Measurements from ENCODE around the gene STIL. TPM values are rescaled to one million over a fixed set of nuclear protein-coding genes. Genes with fewer than 3 reads are reported as not detected.

STIL gene
- total RNA-seq, 1 experiment from 2014 or later: 29.7 TPM

- TF ChIP-seq, protein P1, sequence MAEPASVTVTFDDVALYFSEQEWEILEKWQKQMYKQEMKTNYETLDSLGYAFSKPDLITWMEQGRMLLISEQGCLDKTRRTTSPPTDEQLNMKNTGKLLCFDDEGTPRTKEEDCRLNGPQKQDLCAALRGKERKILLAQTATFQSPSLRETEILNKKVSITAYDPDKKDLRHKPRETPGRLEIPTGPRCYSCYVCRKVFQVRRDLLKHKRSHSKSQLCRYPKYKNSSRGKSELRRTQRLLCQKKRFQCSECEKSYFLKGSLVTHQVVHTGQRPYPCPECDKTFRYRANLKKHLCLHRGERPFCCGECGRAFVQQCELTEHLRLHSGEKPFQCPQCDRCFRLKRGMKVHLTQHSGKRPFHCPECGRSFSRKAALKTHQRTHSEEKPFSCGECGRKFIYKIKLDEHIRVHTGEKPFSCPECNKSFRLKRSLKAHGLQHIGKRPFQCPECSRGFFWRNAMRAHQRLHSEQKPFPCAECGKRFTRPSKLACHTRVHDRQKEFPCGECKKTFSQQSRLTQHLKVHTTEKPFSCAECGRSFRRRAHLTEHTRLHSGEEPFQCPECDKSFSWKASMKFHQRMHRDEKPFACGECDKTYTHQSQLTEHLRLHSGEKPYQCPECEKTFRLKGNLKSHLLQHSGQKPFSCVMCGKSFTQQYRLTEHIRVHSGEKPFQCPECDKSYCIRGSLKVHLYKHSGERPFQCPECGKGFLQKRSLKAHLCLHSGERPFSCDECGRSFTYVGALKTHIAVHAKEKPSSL (CRISPR knock-in tag; conservative IDR thresholded peaks at IDR 0.05): no peak
These were observed 61.6 kb downstream of the STIL start (continued) for GRCh38 chr1:47252369-47252768.

DNA sequence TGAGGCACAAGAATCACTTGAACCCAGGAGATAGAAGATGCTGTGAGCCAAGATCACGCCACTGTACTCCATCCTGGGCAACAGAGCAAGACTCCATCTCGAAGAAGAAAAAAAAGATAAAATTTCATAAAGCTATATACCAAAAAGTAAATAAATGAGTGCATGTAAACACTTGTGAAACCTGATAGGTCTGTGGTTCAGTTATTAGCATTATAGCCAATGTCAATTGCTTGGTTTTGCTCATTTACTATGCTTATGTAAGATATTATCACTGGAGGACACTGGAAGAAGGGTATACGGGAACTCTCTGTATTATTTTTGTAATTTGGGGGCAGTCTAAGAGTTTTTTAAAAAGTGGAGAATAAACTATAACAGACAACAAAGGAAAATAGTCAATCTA is 64.2 kb downstream of the STIL start:
- H3K27ac Mint-ChIP-seq: no peak overlapping the region
- no peak for ATAC-seq
- H3K4me3 Mint-ChIP-seq: no peak overlapping the region
- no peak for DNase-seq (ENCODE audit: low spot score)
- no peaks in the 10 kb centered on the region for H3K4me1 Mint-ChIP-seq
- TF ChIP-seq ELF4 (CRISPR knock-in tag; IDR thresholded peaks at IDR 0.05; ENCODE audit: low read depth) (no peak), NFYB (CRISPR knock-in tag; conservative IDR thresholded peaks at IDR 0.05; ENCODE audit: low read depth) (no peak), ZNF138 (CRISPR knock-in tag; conservative IDR thresholded peaks at IDR 0.05) (no peak), SOX15 (CRISPR knock-in tag; IDR thresholded peaks at IDR 0.05) (no peak), ARID4B (CRISPR knock-in tag; IDR thresholded peaks at IDR 0.05; ENCODE audit: borderline replicate concordance) (no peak), FOXK1 (CRISPR knock-in tag; IDR thresholded peaks at IDR 0.05) (no peak), TEAD4 (CRISPR knock-in tag; IDR thresholded peaks at IDR 0.05) (no peak), NR1H2 (CRISPR knock-in tag; IDR thresholded peaks at IDR 0.05) (no peak)
- TF ChIP-seq, protein P2, sequence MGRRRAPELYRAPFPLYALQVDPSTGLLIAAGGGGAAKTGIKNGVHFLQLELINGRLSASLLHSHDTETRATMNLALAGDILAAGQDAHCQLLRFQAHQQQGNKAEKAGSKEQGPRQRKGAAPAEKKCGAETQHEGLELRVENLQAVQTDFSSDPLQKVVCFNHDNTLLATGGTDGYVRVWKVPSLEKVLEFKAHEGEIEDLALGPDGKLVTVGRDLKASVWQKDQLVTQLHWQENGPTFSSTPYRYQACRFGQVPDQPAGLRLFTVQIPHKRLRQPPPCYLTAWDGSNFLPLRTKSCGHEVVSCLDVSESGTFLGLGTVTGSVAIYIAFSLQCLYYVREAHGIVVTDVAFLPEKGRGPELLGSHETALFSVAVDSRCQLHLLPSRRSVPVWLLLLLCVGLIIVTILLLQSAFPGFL (CRISPR knock-in tag; IDR thresholded peaks at IDR 0.05; ENCODE audit: borderline replicate concordance): no peak
- TF ChIP-seq, protein P3, sequence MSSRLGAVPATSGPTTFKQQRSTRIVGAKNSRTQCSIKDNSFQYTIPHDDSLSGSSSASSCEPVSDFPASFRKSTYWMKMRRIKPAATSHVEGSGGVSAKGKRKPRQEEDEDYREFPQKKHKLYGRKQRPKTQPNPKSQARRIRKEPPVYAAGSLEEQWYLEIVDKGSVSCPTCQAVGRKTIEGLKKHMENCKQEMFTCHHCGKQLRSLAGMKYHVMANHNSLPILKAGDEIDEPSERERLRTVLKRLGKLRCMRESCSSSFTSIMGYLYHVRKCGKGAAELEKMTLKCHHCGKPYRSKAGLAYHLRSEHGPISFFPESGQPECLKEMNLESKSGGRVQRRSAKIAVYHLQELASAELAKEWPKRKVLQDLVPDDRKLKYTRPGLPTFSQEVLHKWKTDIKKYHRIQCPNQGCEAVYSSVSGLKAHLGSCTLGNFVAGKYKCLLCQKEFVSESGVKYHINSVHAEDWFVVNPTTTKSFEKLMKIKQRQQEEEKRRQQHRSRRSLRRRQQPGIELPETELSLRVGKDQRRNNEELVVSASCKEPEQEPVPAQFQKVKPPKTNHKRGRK (CRISPR knock-in tag; IDR thresholded peaks at IDR 0.05; ENCODE audit: borderline replicate concordance): no peak
- TF ChIP-seq, protein P4, sequence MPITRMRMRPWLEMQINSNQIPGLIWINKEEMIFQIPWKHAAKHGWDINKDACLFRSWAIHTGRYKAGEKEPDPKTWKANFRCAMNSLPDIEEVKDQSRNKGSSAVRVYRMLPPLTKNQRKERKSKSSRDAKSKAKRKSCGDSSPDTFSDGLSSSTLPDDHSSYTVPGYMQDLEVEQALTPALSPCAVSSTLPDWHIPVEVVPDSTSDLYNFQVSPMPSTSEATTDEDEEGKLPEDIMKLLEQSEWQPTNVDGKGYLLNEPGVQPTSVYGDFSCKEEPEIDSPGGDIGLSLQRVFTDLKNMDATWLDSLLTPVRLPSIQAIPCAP (CRISPR knock-in tag; IDR thresholded peaks at IDR 0.05): no peak
- ChIA-PET CTCF (no interaction called here), POLR2A (no interaction called here)
- H3K27me3 Mint-ChIP-seq (ENCODE audit: low read depth): peaks cover 6% of the 10 kb centered on the region
- peaks cover 17% of the 10 kb centered on the region for H3K36me3 Mint-ChIP-seq
- no peaks in the 10 kb centered on the region for H3K9me3 Mint-ChIP-seq

DNA sequence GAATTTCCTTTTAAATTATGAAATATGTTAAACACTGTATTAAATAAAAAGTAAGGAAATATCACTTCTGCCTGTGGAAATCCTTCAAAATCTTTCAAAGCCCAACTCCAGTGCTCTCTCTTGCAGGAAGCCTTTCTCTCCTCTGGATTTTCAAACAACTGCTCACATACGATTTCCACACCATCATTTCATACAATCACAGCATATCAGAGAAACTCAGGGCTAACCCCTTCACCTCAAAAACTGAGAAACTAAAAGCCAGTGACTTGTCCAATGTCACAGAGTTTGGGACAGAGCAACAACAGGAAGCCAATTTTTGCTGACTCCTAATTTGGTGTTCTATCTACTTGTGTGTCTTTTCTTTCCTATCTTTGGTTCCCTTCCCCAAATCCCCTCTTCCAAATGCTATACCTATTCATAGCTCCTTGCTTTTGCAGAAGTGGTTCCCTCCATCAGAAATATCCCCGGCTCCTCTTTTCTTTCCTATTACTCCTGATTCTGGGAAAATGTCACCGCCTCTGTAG is 69.5 kb downstream of the STIL start:
- CTCF ChIA-PET: interaction anchor here (0.6 to 3.7 kb wide), 4 partner anchors 8 to 65 kb away, joined by 3 to 20 read pairs (median 6); no protein-coding TSS in a partner anchor
- peaks cover 12% of the 10 kb centered on the region for H3K4me1 Mint-ChIP-seq
- DNase-seq (ENCODE audit: low spot score): no peak
- ATAC-seq: no peak
- H3K27me3 Mint-ChIP-seq (ENCODE audit: low read depth): peaks cover 46% of the 10 kb centered on the region
- TF ChIP-seq ZNF416 (CRISPR knock-in tag; IDR thresholded peaks at IDR 0.05): no peak
- no peak for TF ChIP-seq CREM (CRISPR knock-in tag; IDR thresholded peaks at IDR 0.05)
- TF ChIP-seq CBFB (CRISPR knock-in tag; IDR thresholded peaks at IDR 0.05; ENCODE audit: low read depth): no peak
- TF ChIP-seq, protein P5, sequence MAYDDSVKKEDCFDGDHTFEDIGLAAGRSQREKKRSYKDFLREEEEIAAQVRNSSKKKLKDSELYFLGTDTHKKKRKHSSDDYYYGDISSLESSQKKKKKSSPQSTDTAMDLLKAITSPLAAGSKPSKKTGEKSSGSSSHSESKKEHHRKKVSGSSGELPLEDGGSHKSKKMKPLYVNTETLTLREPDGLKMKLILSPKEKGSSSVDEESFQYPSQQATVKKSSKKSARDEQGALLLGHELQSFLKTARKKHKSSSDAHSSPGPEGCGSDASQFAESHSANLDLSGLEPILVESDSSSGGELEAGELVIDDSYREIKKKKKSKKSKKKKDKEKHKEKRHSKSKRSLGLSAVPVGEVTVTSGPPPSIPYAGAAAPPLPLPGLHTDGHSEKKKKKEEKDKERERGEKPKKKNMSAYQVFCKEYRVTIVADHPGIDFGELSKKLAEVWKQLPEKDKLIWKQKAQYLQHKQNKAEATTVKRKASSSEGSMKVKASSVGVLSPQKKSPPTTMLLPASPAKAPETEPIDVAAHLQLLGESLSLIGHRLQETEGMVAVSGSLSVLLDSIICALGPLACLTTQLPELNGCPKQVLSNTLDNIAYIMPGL (CRISPR knock-in tag; IDR thresholded peaks at IDR 0.05): no peak
- no peak for TF ChIP-seq ELF4 (CRISPR knock-in tag; IDR thresholded peaks at IDR 0.05; ENCODE audit: low read depth)
- TF ChIP-seq HMGA2 (CRISPR knock-in tag; IDR thresholded peaks at IDR 0.05): no peak
- TF ChIP-seq, protein P3 (CRISPR knock-in tag; IDR thresholded peaks at IDR 0.05; ENCODE audit: borderline replicate concordance): no peak
- no peak for TF ChIP-seq JAZF1 (CRISPR knock-in tag; IDR thresholded peaks at IDR 0.05)
- H3K9me3 Mint-ChIP-seq: no peaks in the 10 kb centered on the region
- peaks cover 2% of the 10 kb centered on the region; the same call in 1 of the 2 replicates for H3K36me3 Mint-ChIP-seq
- H3K4me3 Mint-ChIP-seq: no peak overlapping the region
- H3K27ac Mint-ChIP-seq: no peak overlapping the region
- POLR2A ChIA-PET: no interaction called here
